MCF 10A (cell line): ENCODE results near the gene PFN3. TPM values are rescaled to one million over a fixed set of nuclear protein-coding genes. Genes with fewer than 3 reads are reported as not detected.

ENCODE experiments used
- BruUV-seq: library from RNA; stranded (reverse); fragments of 400-500 nt; replicated peaks from 2 replicates; lab custom pipeline; 2021; lab: Mats Ljungman, UMichigan
- CTCF ChIA-PET: fragments of 300-600 bp; sonication (Branson Sonifier 250); formaldehyde crosslinking; extraction: SDS; loops from one replicate; lab custom pipeline; 2021; ENCODE audit warnings: antibody characterized with exemption, inconsistent platforms; lab: Yijun Ruan, JAX
- POLR2A ChIA-PET: fragments of 300-600, 350-650 bp; sonication (Branson Sonifier 250); formaldehyde crosslinking; extraction: SDS; loops from one replicate; lab custom pipeline; 2020; ENCODE audit warnings: antibody characterized with exemption, inconsistent platforms; lab: Yijun Ruan, JAX
- DNase-seq: peaks from one replicate; pipeline ENCODE4 v3.0.0-alpha.2; 2018; ENCODE audit not compliant: unreplicated experiment
- H3K27ac Mint-ChIP-seq: one replicate; pipeline ENCODE4 v1.8.0; 2022; ENCODE audit warnings: mild to moderate bottlenecking, low read depth, mixed read lengths; ENCODE audit not compliant: unreplicated experiment
- H3K27me3 Mint-ChIP-seq: one replicate; pipeline ENCODE4 v1.8.0; 2022; ENCODE audit warnings: mixed read lengths; ENCODE audit not compliant: insufficient read depth, unreplicated experiment
- H3K36me3 Mint-ChIP-seq: one replicate; pipeline ENCODE4 v1.8.0; 2022; ENCODE audit warnings: mild to moderate bottlenecking, moderate library complexity, mixed read lengths; ENCODE audit not compliant: insufficient read depth, unreplicated experiment
- H3K4me1 Mint-ChIP-seq: one replicate; pipeline ENCODE4 v1.8.0; 2022; ENCODE audit warnings: mixed read lengths; ENCODE audit not compliant: insufficient read depth, unreplicated experiment
- H3K4me3 Mint-ChIP-seq: one replicate; pipeline ENCODE4 v1.8.0; 2022; ENCODE audit warnings: mild to moderate bottlenecking, moderate library complexity, mixed read lengths; ENCODE audit not compliant: unreplicated experiment
- H3K9me3 Mint-ChIP-seq: one replicate; pipeline ENCODE4 v1.8.0; 2022; ENCODE audit warnings: mixed read lengths; ENCODE audit not compliant: unreplicated experiment
- intact Hi-C: fragments of 100-400 bp; cut with micrococcal nuclease; formaldehyde crosslinking; loops from 2 replicates; pipeline ENCODE4 v1.14.1; 2022
- total RNA-seq: library from RNA; stranded (reverse); gene quantifications from 2 replicates; pipeline ENCODE4 v1.2.3, GENCODE V29; 2022
- TF ChIP-seq, protein P1 (sequence below): fragments of 200-600 bp; IDR thresholded peaks from one replicate; pipeline ENCODE4 v1.8.0; 2022; ENCODE audit warnings: antibody characterized with exemption, mild to moderate bottlenecking; ENCODE audit not compliant: unreplicated experiment

Gene PFN3
- total RNA-seq, 1 experiment from 2014 or later: not detected

DNA sequence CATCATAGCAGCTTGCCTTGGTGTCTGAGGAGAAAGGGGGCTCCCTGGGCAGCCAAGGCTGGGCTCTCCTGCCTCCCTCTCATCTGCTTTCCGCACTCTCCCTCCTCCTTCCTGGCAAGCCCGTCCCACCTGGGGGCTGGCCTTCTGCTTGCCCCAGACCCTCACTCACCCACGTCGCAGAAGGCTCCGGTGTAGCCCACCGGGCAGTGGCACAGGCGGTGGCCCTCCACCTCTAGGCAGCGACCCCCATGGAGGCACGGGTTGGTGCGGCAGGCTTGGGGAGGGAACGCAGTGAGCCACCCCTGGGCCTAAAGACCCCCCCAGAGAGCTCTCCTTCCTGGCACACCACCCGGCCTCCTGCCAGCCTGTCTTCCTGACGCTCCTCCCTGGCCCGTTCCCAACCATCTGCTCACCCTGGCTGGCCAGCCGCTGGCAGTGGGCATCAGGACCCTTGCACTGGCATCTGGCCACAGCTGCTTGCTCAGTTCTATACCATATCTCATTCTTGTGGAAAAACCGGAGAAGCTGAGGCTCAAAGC lies 4.2 kb upstream of the PFN3 start:
- H3K4me1 Mint-ChIP-seq: peaks cover 25% of the 10 kb centered on the region
- no TSS peak for BruUV-seq
- peaks cover 13% of the 10 kb centered on the region for H3K36me3 Mint-ChIP-seq
- DNase-seq: no peak
- H3K9me3 Mint-ChIP-seq: no peaks in the 10 kb centered on the region
- H3K27ac Mint-ChIP-seq: peak overlapping the region; percentile 85
- H3K27me3 Mint-ChIP-seq: no peaks in the 10 kb centered on the region
- ChIA-PET CTCF (interaction anchor here (0.6 to 8.5 kb wide), 34 partner anchors 11 to 826 kb away, joined by 3 to 277 read pairs (median 6); partner anchors contain the start of genes DOK3, GRK6, PDLIM7 and PRR7), POLR2A (interaction anchor here (0.6 to 7.3 kb wide), 20 partner anchors 11 to 449 kb away, joined by 3 to 202 read pairs (median 4); partner anchors contain the start of genes GRK6, LMAN2, MXD3 and PRR7)
- H3K4me3 Mint-ChIP-seq: peak overlapping the region; percentile 87
- TF ChIP-seq, protein P1, sequence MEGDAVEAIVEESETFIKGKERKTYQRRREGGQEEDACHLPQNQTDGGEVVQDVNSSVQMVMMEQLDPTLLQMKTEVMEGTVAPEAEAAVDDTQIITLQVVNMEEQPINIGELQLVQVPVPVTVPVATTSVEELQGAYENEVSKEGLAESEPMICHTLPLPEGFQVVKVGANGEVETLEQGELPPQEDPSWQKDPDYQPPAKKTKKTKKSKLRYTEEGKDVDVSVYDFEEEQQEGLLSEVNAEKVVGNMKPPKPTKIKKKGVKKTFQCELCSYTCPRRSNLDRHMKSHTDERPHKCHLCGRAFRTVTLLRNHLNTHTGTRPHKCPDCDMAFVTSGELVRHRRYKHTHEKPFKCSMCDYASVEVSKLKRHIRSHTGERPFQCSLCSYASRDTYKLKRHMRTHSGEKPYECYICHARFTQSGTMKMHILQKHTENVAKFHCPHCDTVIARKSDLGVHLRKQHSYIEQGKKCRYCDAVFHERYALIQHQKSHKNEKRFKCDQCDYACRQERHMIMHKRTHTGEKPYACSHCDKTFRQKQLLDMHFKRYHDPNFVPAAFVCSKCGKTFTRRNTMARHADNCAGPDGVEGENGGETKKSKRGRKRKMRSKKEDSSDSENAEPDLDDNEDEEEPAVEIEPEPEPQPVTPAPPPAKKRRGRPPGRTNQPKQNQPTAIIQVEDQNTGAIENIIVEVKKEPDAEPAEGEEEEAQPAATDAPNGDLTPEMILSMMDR: no peak
- intact Hi-C loops: loop anchor here (1.0 kb wide), 2 partner anchors 22 to 50 kb away; partner anchors contain the start of gene GRK6

DNA sequence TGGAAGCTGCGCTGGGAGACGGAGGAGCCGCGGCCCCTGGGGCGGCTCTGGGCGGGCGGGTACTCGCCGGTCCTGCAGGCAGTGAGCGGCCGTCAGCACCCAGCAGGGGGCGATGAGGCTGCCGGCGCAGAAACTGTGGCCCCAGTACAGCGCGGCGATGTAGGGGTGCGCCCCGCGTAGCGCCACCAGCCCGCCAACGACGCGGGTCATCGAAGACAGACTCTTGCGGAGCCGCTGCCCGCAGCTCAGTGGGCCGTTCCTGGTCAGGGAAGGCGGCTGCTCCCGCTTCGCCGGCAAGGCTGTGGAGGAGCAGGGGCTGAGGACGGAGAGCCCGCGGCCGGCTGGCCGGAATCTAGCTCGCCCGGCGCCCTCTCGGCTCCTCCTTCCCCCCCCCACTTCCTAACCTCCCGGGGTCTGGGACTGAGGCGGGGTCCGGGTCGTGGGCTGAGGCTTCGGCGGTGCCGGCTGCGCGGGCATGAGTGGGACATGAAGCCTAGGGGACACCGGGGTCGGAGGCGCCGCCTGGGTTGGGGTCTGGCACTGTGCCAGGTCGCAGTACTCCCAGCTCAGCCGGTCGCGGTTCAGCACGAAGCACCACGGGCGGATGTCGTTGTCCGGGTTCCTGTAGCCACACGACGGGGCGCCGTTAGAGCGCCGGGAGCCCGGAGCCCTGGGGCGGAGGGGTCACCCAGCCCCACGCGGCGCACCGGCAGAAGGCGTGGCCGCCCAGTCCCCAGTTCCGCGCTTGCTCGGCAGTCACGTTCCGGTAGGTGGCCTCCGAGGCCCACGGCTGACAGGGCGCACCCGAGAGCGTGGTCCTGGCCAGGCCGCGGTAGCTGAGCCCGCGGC lies 3.6 kb upstream of the PFN3 start:
- Mint-ChIP-seq H3K4me3 (peak overlapping the region; percentile 87), H3K9me3 (no peaks in the 10 kb centered on the region), H3K36me3 (peaks cover 13% of the 10 kb centered on the region), H3K4me1 (peaks cover 25% of the 10 kb centered on the region), H3K27ac (peak overlapping the region; percentile 85), H3K27me3 (no peaks in the 10 kb centered on the region)
- TF ChIP-seq, protein P1: peak; percentile 88
- CTCF ChIA-PET: interaction anchor here (0.5 to 8.5 kb wide), 57 partner anchors 9 to 994 kb away, joined by 3 to 277 read pairs (median 4); partner anchors contain the start of genes DOK3, GRK6, LMAN2 and MXD3
- intact Hi-C loops: loop anchor here (1.0 to 2.0 kb wide), 3 partner anchors 22 to 95 kb away; partner anchors contain the start of gene GRK6
- POLR2A ChIA-PET: interaction anchor here (0.6 to 7.3 kb wide), 29 partner anchors 11 to 867 kb away, joined by 3 to 202 read pairs (median 4); partner anchors contain the start of genes GRK6, LMAN2, MXD3 and PDLIM7
- peak; percentile 89 for DNase-seq
- no TSS peak for BruUV-seq

DNA sequence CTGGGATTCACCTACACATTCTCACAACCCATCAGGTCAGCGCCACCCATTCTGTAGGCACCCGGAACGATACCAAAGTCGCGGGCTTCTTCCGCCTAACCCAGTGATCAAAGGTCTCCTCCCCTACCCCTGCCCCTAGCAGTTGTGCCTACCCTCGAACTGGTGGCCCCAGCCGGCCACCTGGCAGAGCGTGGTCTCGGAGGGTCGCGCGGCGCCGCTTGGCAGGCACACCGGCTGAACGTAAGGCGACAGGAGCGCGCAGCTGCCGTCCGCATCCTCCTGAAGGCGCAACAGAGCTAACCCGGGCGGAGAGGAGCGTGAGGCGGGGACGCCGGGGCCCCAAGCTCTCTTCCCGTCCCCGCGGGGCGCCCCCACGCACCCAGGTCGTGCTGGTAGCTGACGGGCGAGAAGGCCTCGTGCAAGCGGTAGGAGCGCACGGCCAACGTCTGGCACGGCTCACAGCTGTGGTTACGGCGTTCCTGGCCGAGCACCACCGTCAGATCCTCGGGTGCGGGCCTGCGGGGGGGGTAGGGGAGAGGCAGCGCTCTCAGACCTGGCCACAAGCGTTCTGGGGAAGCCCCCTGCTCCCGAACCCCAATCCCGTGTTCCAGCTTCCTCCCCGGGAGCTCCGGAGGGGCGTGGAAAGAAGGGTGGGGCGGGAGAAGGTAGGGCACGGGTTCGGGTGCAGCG lies 2.8 kb upstream of the PFN3 start:
- ChIA-PET POLR2A (interaction anchor here (0.6 to 7.3 kb wide), 30 partner anchors 11 to 866 kb away, joined by 3 to 202 read pairs (median 4); partner anchors contain the start of genes DDX41, GRK6, LMAN2 and MXD3), CTCF (interaction anchor here (0.5 to 8.5 kb wide), 51 partner anchors 9 to 993 kb away, joined by 3 to 277 read pairs (median 5); partner anchors contain the start of genes DOK3, GRK6, LMAN2 and MXD3)
- intact Hi-C loops: loop anchor here (2.0 kb wide), 1 partner anchor 94 kb away; no protein-coding TSS in a partner anchor
- peaks cover 13% of the 10 kb centered on the region for H3K36me3 Mint-ChIP-seq
- peak overlapping the region; percentile 19 for H3K27ac Mint-ChIP-seq
- peak; percentile 71 for DNase-seq
- TF ChIP-seq, protein P1: no peak
- H3K9me3 Mint-ChIP-seq: no peaks in the 10 kb centered on the region
- peak overlapping the region; percentile 87 for H3K4me3 Mint-ChIP-seq
- BruUV-seq: no TSS peak
- H3K27me3 Mint-ChIP-seq: no peaks in the 10 kb centered on the region
- peaks cover 25% of the 10 kb centered on the region for H3K4me1 Mint-ChIP-seq
